Kidney tubule cell (primary cell): ENCODE results near the gene MYH1.
"Not testable (repeated sequence)": the region's sequence is repeated elsewhere in the genome, so short reads cannot be mapped to it uniquely, and the experiment has no call there.

Experiments used
- DNase-seq: peaks from one replicate; pipeline ENCODE4 v3.0.0-alpha.2; 2018; ENCODE audit warnings: low spot score

The MYH1 gene

GRCh38 chr17:10518271-10519037, at the start of gene MYH1:
MYH1 (minus strand) TSS chr17:10518542; CDS start chr17:10516642, 1,900 bp downstream.
- no peak for DNase-seq

GRCh38 chr17:10563991-10564660, 45.8 kb upstream of the MYH1 start:
- no peak for DNase-seq

GRCh38 chr17:10558049-10558448, 39.7 kb upstream of the MYH1 start:
- no peak for DNase-seq

- no peak for DNase-seq
These were observed 39.1 kb upstream of the MYH1 start for GRCh38 chr17:10557422-10557821.

GRCh38 chr17:10556301-10557005, 38.1 kb upstream of the MYH1 start:
- DNase-seq: no peak

GRCh38 chr17:10550014-10550413, 31.7 kb upstream of the MYH1 start:
- no peak for DNase-seq

- no peak for DNase-seq
These were observed 30.9 kb upstream of the MYH1 start, which contains the start of gene MYH2 for GRCh38 chr17:10549096-10549842. MYH2 (minus strand) TSS chr17:10549658; CDS start chr17:10547920, 1,738 bp downstream.

GRCh38 chr17:10547351-10547750, 29.0 kb upstream of the MYH1 start:
- DNase-seq: no peak

GRCh38 chr17:10543486-10543885, 25.1 kb upstream of the MYH1 start:
- peak; percentile 47 for DNase-seq

- not testable (repeated sequence) for DNase-seq
These were observed 22.8 kb upstream of the MYH1 start for GRCh38 chr17:10541179-10541578.

- no peak for DNase-seq
These were observed 13.7 kb upstream of the MYH1 start for GRCh38 chr17:10532026-10532425.

GRCh38 chr17:10527419-10527818, 9.1 kb upstream of the MYH1 start:
- DNase-seq: no peak

- DNase-seq: no peak
These were observed 8.2 kb upstream of the MYH1 start for GRCh38 chr17:10526517-10526916.

- DNase-seq: no peak
These were observed 4.7 kb upstream of the MYH1 start for GRCh38 chr17:10523064-10523463.

- DNase-seq: no peak
These were observed 3.6 kb upstream of the MYH1 start for GRCh38 chr17:10521949-10522348.

- no peak for DNase-seq
These were observed 1.7 kb downstream of the MYH1 start for GRCh38 chr17:10516638-10517037.

- no peak for DNase-seq
These were observed 2.3 kb downstream of the MYH1 start for GRCh38 chr17:10516065-10516464.

GRCh38 chr17:10513299-10514067, 4.9 kb downstream of the MYH1 start:
- no peak for DNase-seq

- DNase-seq: no peak
These were observed 5.5 kb downstream of the MYH1 start for GRCh38 chr17:10512856-10513255.

- DNase-seq: no peak
These were observed 18.4 kb downstream of the MYH1 start for GRCh38 chr17:10499950-10500349.

- no peak for DNase-seq
These were observed 26.3 kb downstream of the MYH1 start for GRCh38 chr17:10492004-10492403.
